ENCODE measurements around the gene HRH3. TPM values are rescaled to one million over a fixed set of nuclear protein-coding genes. Genes with fewer than 3 reads are reported as not detected.

Gene HRH3
- total RNA-seq, 1 donor from 2014 or later = 0.52 TPM

Other genes starting within 250 kb of the HRH3 start
- gene TAF4, start 154.4 kb downstream of the HRH3 start, total RNA-seq = 4.2 TPM
- gene LSM14B, start 97.8 kb downstream of the HRH3 start, total RNA-seq = 53.8 TPM
- 121 TPM for gene PSMA7, start 76.9 kb downstream of the HRH3 start, total RNA-seq
- gene SS18L1, start 76.5 kb downstream of the HRH3 start, total RNA-seq = 11.5 TPM
- 10.4 TPM for gene MTG2, start 37.2 kb downstream of the HRH3 start, total RNA-seq
- 26.6 TPM for gene OSBPL2, start 18.2 kb upstream of the HRH3 start, total RNA-seq
- gene ADRM1, start 82.7 kb upstream of the HRH3 start, total RNA-seq = 41.8 TPM
- 14.1 TPM for gene LAMA5, start 147.0 kb upstream of the HRH3 start, total RNA-seq
- gene RPS21, start 166.8 kb upstream of the HRH3 start, total RNA-seq = 1,418 TPM
- 1.0 TPM for gene CABLES2, start 187.0 kb upstream of the HRH3 start, total RNA-seq
- not detected for gene RBBP8NL, start 207.3 kb upstream of the HRH3 start, total RNA-seq

Data from skeletal muscle tissue (tissue), 1 donor.